Natural killer cell (primary cell): ENCODE measurements around the gene UTY. TPM values are rescaled to one million over a fixed set of nuclear protein-coding genes. Genes with fewer than 3 reads are reported as not detected.

ENCODE experiments used
- ATAC-seq, 3 donors: fragments of 150-1000 bp in 2 of 3; fragments of 200-7000 bp in 1 of 3; cut with Tn5 transposase; 1 replicate in 1 of 3; 2 replicates in 2 of 3; pipeline ENCODE4 v1.10.0; 2021; ENCODE audit warnings: mild to moderate bottlenecking in 2 of 3, moderate library complexity in 2 of 3
- DNase-seq, 2 donors: peaks; one replicate each; pipeline versions ENCODE4 v3.0.0 to v3.0.0-alpha.2; 2013 to 2021; ENCODE audit warnings: mixed read lengths in 1 of 2
- H3K27ac ChIP-seq: one replicate; pipeline ENCODE4 v1.5.1; 2013; ENCODE audit warnings: mild to moderate bottlenecking, low read length
- H3K27me3 ChIP-seq: one replicate; pipeline ENCODE4 v1.6.1; 2013; ENCODE audit warnings: low read length; ENCODE audit not compliant: control insufficient read depth, insufficient read depth
- H3K36me3 ChIP-seq: one replicate; pipeline ENCODE4 v1.6.1; 2013; ENCODE audit warnings: low read length; ENCODE audit not compliant: control insufficient read depth, insufficient read depth
- H3K4me1 ChIP-seq: one replicate; pipeline ENCODE4 v1.6.1; 2013; ENCODE audit warnings: low read length; ENCODE audit not compliant: control insufficient read depth, insufficient read depth
- H3K4me3 ChIP-seq: one replicate; pipeline ENCODE4 v1.5.1; 2013; ENCODE audit warnings: low read length
- H3K9me3 ChIP-seq: one replicate; pipeline ENCODE4 v1.6.1; 2013; ENCODE audit warnings: low read length; ENCODE audit not compliant: control insufficient read depth, insufficient read depth
- H3K27ac Mint-ChIP-seq, 2 donors: one replicate each; pipeline ENCODE4 v1.8.0; 2022; ENCODE audit warnings: mild to moderate bottlenecking in 2 of 2, mixed read lengths in 2 of 2, moderate library complexity in 1 of 2
- H3K27me3 Mint-ChIP-seq, 2 donors: one replicate each; pipeline ENCODE4 v1.8.0; 2022; ENCODE audit warnings: low read depth in 2 of 2, mixed read lengths in 2 of 2
- H3K36me3 Mint-ChIP-seq: one replicate; pipeline ENCODE4 v1.8.0; 2022; ENCODE audit warnings: mixed read lengths
- H3K4me1 Mint-ChIP-seq, 2 donors: one replicate each; pipeline ENCODE4 v1.8.0; 2022; ENCODE audit warnings: mixed read lengths in 2 of 2
- H3K4me3 Mint-ChIP-seq: one replicate; pipeline ENCODE4 v1.8.0; 2022; ENCODE audit warnings: mild to moderate bottlenecking, moderate library complexity, mixed read lengths
- H3K9me3 Mint-ChIP-seq, 2 donors: one replicate each; pipeline ENCODE4 v1.8.0; 2022; ENCODE audit warnings: mixed read lengths in 2 of 2
- WGBS: methylation state at CpG from one replicate; pipeline ENCODE4 v1.1.7; 2013; ENCODE audit warnings: missing lambda C conversion rate; ENCODE audit not compliant: insufficient coverage; 5-methylcytosine and 5-hydroxymethylcytosine counted together
- intact Hi-C: fragments of 100-400 bp; cut with micrococcal nuclease; formaldehyde crosslinking; loops from one replicate; pipeline ENCODE4 v1.14.2; 2022
- total RNA-seq, 4 donors: library from RNA; stranded (reverse); fragments of 120-200 nt in 1 of 4; gene quantifications; one replicate each; pipeline versions ENCODE4 v1.2.3 to v1.2.4, GENCODE V29; 2013 to 2022
- TF ChIP-seq, protein P1 (sequence below): fragments of 200-600 bp; IDR thresholded peaks from one replicate; pipeline ENCODE4 v1.8.0; 2022; ENCODE audit warnings: antibody characterized with exemption

Gene UTY
- total RNA-seq, 3 donors from 2014 or later (not counting 1 experiment from before 2014, with no cell fraction given), result 91.0 to 114 TPM; not detected in 1

DNA sequence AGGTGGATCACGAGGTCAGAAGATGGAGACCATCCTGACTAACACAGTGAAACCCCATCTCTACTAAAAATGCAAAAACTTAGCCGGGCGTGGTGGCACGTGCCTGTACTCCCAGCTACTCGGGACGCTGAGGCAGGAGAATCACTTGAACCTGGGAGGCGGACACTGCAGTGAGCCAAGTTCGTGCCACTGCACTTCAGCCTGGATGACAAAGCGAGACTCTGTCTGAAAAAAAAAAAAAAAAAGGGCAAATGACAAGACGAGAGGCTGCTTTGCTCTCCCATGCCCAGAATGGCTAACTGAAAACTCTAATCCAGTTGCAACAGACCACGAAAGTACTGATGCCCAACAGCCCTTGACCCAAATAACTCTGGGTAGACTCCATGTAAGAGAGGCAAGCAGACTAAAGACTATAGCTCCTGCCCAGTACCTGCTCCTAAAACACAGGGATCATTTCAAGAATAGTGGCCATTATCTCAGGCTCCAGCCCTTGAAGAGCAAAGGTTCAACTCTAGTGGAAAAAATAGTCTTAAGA is 29.2 kb downstream of the UTY start:
- H3K27me3 ChIP-seq, result no peaks in the 10 kb centered on the region
- no peak overlapping the region for H3K4me3 ChIP-seq
- peaks cover 0 to 38% of the 10 kb centered on the region in 2 donors for H3K4me1 Mint-ChIP-seq
- no peak for ATAC-seq
- WGBS, result 94% methylated on average over 10 of the region's 11 CpGs
- no peaks in the 10 kb centered on the region for H3K9me3 ChIP-seq
- intact Hi-C loops, result no loop called here
- H3K27me3 Mint-ChIP-seq, result no peaks in the 10 kb centered on the region
- no peaks in the 10 kb centered on the region for H3K36me3 Mint-ChIP-seq
- TF ChIP-seq, protein P1, sequence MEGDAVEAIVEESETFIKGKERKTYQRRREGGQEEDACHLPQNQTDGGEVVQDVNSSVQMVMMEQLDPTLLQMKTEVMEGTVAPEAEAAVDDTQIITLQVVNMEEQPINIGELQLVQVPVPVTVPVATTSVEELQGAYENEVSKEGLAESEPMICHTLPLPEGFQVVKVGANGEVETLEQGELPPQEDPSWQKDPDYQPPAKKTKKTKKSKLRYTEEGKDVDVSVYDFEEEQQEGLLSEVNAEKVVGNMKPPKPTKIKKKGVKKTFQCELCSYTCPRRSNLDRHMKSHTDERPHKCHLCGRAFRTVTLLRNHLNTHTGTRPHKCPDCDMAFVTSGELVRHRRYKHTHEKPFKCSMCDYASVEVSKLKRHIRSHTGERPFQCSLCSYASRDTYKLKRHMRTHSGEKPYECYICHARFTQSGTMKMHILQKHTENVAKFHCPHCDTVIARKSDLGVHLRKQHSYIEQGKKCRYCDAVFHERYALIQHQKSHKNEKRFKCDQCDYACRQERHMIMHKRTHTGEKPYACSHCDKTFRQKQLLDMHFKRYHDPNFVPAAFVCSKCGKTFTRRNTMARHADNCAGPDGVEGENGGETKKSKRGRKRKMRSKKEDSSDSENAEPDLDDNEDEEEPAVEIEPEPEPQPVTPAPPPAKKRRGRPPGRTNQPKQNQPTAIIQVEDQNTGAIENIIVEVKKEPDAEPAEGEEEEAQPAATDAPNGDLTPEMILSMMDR, result no peak
- peaks cover 5% of the 10 kb centered on the region for H3K4me1 ChIP-seq
- no peak overlapping the region for H3K4me3 Mint-ChIP-seq
- H3K36me3 ChIP-seq, result peaks cover 3% of the 10 kb centered on the region
- DNase-seq, result no peak
- H3K27ac Mint-ChIP-seq, result no peak overlapping the region
- no peak overlapping the region for H3K27ac ChIP-seq
- no peaks in the 10 kb centered on the region for H3K9me3 Mint-ChIP-seq

DNA sequence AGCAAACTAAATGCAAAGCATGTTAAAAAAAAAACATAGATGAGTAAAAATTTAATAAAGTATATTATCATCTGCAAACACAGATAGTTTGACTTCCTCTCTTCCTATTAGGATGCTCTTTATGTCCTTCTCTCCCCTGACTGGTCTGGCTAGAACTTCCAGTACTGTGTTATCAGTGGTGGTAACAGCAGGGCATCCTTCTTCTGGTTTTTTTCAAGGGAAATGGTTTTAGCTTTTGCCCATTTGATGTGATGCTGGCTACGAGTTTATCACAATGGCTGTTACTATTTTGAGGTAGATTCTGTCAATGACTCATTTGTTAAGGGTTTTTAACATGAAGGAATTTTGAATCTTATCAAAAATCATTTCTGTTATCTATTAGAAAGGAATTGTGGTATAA is 34.3 kb downstream of the UTY start:
- peaks cover 0 to 31% of the 10 kb centered on the region in 2 donors for H3K4me1 Mint-ChIP-seq

DNA sequence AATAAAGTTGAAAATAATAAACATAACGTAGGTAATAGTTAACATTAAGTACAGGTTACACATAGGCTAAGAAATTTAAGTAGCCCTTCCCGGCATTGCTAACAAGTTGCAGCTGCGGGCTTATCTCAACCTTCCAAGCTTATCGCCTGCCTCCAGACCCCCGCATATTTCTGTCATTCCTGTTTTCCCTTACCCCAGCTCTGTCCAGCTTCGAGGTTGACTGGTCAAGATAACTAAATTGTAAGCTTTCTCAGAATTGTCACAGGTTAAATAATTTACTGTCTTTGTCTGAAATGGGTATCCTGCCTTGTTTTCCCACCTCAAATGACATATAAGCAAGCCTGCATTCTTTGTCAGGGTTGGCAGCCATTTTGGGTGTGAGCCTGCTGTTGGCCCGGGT is 36.7 kb downstream of the UTY start:
- peaks cover 0 to 31% of the 10 kb centered on the region in 2 donors for H3K4me1 Mint-ChIP-seq
- WGBS, result 100% methylated on average over 2 of the region's 7 CpGs
- H3K36me3 Mint-ChIP-seq, result no peaks in the 10 kb centered on the region
- H3K27me3 Mint-ChIP-seq, result no peaks in the 10 kb centered on the region
- ATAC-seq (no peak), DNase-seq (no peak)
- no peaks in the 10 kb centered on the region for H3K9me3 ChIP-seq
- H3K4me3 Mint-ChIP-seq, result no peak overlapping the region
- H3K27ac Mint-ChIP-seq, result peak overlapping the region in 1 of 2 donors; percentile 8
- peaks cover 10% of the 10 kb centered on the region for H3K36me3 ChIP-seq
- H3K9me3 Mint-ChIP-seq, result no peaks in the 10 kb centered on the region
- H3K4me3 ChIP-seq, result no peak overlapping the region
- H3K27me3 ChIP-seq, result no peaks in the 10 kb centered on the region
- no peak overlapping the region for H3K27ac ChIP-seq
- no peaks in the 10 kb centered on the region for H3K4me1 ChIP-seq
- intact Hi-C loops, result no loop called here
- TF ChIP-seq, protein P1, result no peak

More for the DNA sequence above, 34.3 kb downstream of the UTY start:
- Histone ChIP-seq H3K9me3 (no peaks in the 10 kb centered on the region), H3K4me1 (no peaks in the 10 kb centered on the region), H3K27ac (no peak overlapping the region), H3K36me3 (peaks cover 7% of the 10 kb centered on the region), H3K4me3 (no peak overlapping the region), H3K27me3 (no peaks in the 10 kb centered on the region)
- Mint-ChIP-seq H3K9me3 (no peaks in the 10 kb centered on the region), H3K36me3 (no peaks in the 10 kb centered on the region), H3K27me3 (no peaks in the 10 kb centered on the region), H3K27ac (peak overlapping the region in 1 of 2 donors; percentile 61), H3K4me3 (no peak overlapping the region)
- DNase-seq (no peak), ATAC-seq (no peak)
- WGBS, result no CpG with 5 or more reads among the region's 1 CpG
- intact Hi-C loops, result no loop called here
- TF ChIP-seq, protein P1, result no peak

DNA sequence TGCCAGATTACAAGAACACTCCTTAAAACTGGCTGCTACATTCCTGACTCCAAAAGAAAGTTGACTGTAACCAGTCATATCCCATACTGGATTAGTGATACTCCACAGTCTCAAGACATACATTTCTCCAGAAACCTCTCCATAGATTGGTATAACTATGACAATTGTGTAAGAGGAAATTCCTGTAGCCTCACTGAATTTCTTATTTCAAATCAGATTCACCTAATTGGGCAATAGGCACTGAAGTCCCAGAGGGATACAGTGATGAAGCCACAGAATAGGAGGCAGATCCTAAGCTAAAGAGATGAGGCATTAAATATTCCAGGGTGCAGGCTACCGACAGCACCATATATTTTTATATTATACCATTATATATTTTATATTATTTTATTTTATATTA is 39.0 kb downstream of the UTY start:
- peaks cover 0 to 41% of the 10 kb centered on the region in 2 donors for H3K4me1 Mint-ChIP-seq
- Histone ChIP-seq H3K27me3 (no peaks in the 10 kb centered on the region), H3K36me3 (peaks cover 8% of the 10 kb centered on the region), H3K27ac (no peak overlapping the region), H3K4me1 (peaks cover 9% of the 10 kb centered on the region), H3K4me3 (no peak overlapping the region), H3K9me3 (no peaks in the 10 kb centered on the region)
- no peaks in the 10 kb centered on the region for H3K9me3 Mint-ChIP-seq
- no peak overlapping the region for H3K27ac Mint-ChIP-seq
- no peak for ATAC-seq
- no peaks in the 10 kb centered on the region for H3K36me3 Mint-ChIP-seq
- DNase-seq, result no peak
- no peak overlapping the region for H3K4me3 Mint-ChIP-seq
- intact Hi-C loops, result no loop called here
- H3K27me3 Mint-ChIP-seq, result no peaks in the 10 kb centered on the region
- WGBS, result no CpG with 5 or more reads among the region's 1 CpG
- TF ChIP-seq, protein P1, result no peak
